Upper lobe of left lung (tissue), 6 donors: ENCODE measurements around the gene RFX1. TPM values are rescaled to one million over a fixed set of nuclear protein-coding genes. Genes with fewer than 3 reads are reported as not detected.

Experiments used
- ATAC-seq, 2 donors: fragments of 200-7000 bp; cut with Tn5 transposase; one replicate each; pipeline ENCODE4 v1.9.1; 2022; ENCODE audit warnings: mild to moderate bottlenecking in 2 of 2, moderate library complexity in 2 of 2; ENCODE audit not compliant: low FRiP score in 2 of 2
- DNase-seq, 2 donors: peaks; one replicate each; pipeline ENCODE4 v3.0.0-alpha.2; 2019 to 2020
- H3K27ac ChIP-seq, 4 donors: fragments of 200-600 bp; sonication (generic); one replicate each; pipeline ENCODE4 v1.5.1; 2016 to 2019
- H3K27me3 ChIP-seq, 4 donors: fragments of 200-600 bp; sonication (generic); one replicate each; pipeline ENCODE4 v1.5.1; 2017 to 2019
- H3K36me3 ChIP-seq, 4 donors: fragments of 200-600 bp; sonication (generic); one replicate each; pipeline ENCODE4 v1.5.1; 2016 to 2019
- H3K4me1 ChIP-seq, 4 donors: fragments of 200-600 bp; sonication (generic); one replicate each; pipeline ENCODE4 v1.5.1; 2018 to 2019
- H3K4me3 ChIP-seq, 4 donors: fragments of 200-600 bp; sonication (generic); one replicate each; pipeline ENCODE4 v1.5.1; 2017 to 2019; ENCODE audit warnings: mild to moderate bottlenecking in 2 of 4, moderate library complexity in 1 of 4
- H3K9me3 ChIP-seq, 4 donors: fragments of 200-600 bp; sonication (generic); one replicate each; pipeline ENCODE4 v1.5.1; 2018 to 2019
- EP300 ChIP-seq, 4 donors: sonication (generic); formaldehyde crosslinking; IDR thresholded peaks; one replicate each; pipeline ENCODE4 v1.5.1; 2017; ENCODE audit warnings: antibody characterized with exemption in 4 of 4, control low read depth in 2 of 4
- POLR2A ChIP-seq, 4 donors: fragments of 450-650 bp; IDR thresholded peaks; one replicate each; pipeline ENCODE4 v1.5.1; 2016 to 2017; ENCODE audit warnings: antibody characterized with exemption in 4 of 4, mild to moderate bottlenecking in 2 of 4
- POLR2AphosphoS5 ChIP-seq, 2 donors: sonication (generic); formaldehyde crosslinking; IDR thresholded peaks; one replicate each; pipeline ENCODE4 v1.5.1; 2017; ENCODE audit warnings: antibody characterized with exemption in 2 of 2
- WGBS, 2 donors: methylation state at CpG; one replicate each; pipeline ENCODE4 v1.1.5; 2017 to 2018; 5-methylcytosine and 5-hydroxymethylcytosine counted together
- total RNA-seq, 6 donors: library from RNA; depleted of rRNA in 4 of 6; stranded (reverse); fragments of >200 nt in 4 of 6; gene quantifications; one replicate each; pipeline versions ENCODE4 v1.1.0 to v1.2.1, GENCODE V29; 2016 to 2021
- TF ChIP-seq, protein P1 (sequence below), 6 experiments: fragments of 450-650 bp in 4 of 6; fragments of 200-600 bp in 2 of 6; sonication (generic) in 2 of 6; IDR thresholded peaks; one replicate each; pipeline ENCODE4 v1.5.1; 2016 to 2019; ENCODE audit warnings: antibody characterized with exemption in 6 of 6
- donor health status: DM: no; HTN: no; CAD: no; lungs with moderate emphysema.
- donor health status: DM: no; HTN: yes; CAD: no; lungs with severe emphysema.

Gene RFX1
- total RNA-seq, 6 donors from 2014 or later, result 6.0 to 22.3 (median 15.5) TPM

DNA sequence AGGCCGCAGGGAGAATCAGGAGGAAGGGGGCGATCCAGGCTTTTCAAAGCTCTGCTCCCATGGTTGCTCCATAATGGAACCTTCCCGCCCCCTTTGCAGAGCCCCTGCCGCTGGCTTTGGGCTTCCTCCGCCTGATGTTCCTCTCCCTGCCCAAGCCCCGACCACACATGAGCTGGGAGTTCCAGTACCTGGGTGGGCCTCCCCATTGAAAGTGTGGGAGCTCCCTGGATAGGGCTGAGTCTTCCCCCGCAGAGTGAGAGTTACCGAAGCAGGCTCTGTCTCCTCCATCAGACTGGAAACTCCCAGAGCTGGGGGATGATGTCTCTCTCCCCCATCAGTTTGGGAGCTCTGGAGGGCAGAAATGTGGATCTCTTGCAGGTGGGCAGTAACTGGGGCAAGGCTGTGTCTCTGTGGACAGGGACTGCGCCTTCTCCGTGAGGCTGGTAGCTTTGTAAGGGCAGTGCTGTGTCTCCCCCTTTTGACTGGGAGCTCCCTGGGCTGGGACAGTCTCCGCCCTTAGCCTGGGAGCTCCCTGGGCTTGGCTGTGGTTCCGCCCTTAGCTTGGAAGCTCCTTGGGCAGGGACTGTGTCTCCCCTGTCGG lies 53.1 kb downstream of the RFX1 start:
- no peak for TF ChIP-seq POLR2AphosphoS5 (IDR thresholded peaks at IDR 0.05)
- TF ChIP-seq, protein P1, sequence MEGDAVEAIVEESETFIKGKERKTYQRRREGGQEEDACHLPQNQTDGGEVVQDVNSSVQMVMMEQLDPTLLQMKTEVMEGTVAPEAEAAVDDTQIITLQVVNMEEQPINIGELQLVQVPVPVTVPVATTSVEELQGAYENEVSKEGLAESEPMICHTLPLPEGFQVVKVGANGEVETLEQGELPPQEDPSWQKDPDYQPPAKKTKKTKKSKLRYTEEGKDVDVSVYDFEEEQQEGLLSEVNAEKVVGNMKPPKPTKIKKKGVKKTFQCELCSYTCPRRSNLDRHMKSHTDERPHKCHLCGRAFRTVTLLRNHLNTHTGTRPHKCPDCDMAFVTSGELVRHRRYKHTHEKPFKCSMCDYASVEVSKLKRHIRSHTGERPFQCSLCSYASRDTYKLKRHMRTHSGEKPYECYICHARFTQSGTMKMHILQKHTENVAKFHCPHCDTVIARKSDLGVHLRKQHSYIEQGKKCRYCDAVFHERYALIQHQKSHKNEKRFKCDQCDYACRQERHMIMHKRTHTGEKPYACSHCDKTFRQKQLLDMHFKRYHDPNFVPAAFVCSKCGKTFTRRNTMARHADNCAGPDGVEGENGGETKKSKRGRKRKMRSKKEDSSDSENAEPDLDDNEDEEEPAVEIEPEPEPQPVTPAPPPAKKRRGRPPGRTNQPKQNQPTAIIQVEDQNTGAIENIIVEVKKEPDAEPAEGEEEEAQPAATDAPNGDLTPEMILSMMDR (IDR thresholded peaks at IDR 0.05), result no peak
- Histone ChIP-seq H3K36me3 (peaks cover 22 to 38% (median 31%) of the 10 kb centered on the region in 4 donors), H3K27me3 (no peaks in the 10 kb centered on the region), H3K27ac (peak overlapping the region; percentile 83 to 94 (median 91)), H3K4me1 (peaks cover 11 to 17% (median 15%) of the 10 kb centered on the region in 4 donors), H3K4me3 (peak overlapping the region; percentile 81 to 87 (median 86)), H3K9me3 (no peaks in the 10 kb centered on the region)
- 0 to 8% methylated on average over 5 to 13 of the region's 13 CpGs for WGBS, 2 donors
- DNase-seq (peak in 1 of 2 donors; percentile 34), ATAC-seq (peak in 1 of 2 donors; percentile 48)

DNA sequence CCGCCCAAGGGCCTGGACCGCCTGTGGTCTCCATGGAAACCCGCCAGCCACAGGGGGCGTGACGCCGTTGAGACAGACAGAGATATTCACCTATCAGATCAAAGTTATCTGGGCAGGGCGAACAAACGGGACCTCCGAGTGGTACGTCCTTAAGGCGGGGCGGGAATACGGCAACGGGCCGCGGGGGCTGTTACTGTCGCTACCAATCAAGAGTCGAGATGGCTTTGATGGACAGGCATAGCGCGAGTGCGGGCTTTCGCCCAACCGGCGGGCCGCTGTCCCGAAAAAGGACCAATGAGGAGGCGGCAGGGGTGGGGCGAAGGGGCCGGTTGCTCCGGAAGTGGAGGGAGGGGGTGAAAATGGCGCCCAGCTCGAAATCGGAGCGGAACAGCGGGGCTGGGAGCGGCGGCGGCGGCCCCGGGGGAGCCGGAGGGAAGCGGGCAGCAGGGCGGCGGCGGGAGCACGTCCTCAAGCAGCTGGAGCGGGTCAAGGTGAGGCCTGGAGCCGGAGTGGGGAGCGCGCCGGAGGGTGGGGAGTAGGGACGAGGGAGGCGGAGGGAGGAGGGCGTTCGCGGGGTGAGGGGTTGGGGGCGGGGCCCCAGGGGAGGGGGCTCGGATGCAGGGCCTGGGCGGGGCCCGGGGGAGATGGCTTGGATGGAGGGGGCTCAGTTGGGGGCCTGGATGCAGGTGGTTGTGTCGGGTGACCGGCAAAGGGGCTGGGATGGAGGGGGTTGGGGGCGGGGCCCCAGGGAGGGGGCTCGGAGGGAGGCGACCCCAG lies 53.8 kb downstream of the RFX1 start, which contains the start of gene DCAF15:
Gene DCAF15 (plus strand): TSS at position 356 of the 777 bp plus-strand sequence. CDS start 4 bp downstream, at position 360.
- Histone ChIP-seq H3K4me3 (peak within 1 kb of the TSS; percentile 81 to 87 (median 86)), H3K4me1 (peaks cover 11 to 17% (median 15%) of the 10 kb centered on the region in 4 donors), H3K27me3 (no peaks in the 10 kb centered on the region), H3K36me3 (peaks cover 20 to 31% (median 28%) of the 10 kb centered on the region in 4 donors), H3K9me3 (no peaks in the 10 kb centered on the region), H3K27ac (peak within 1 kb of the TSS; percentile 83 to 94 (median 91))
- DNase-seq, result peak; percentile 97 to 99
- peak; percentile 99 for ATAC-seq
- WGBS, 2 donors, result 0 to 1% methylated on average over 39 to 50 of the region's 65 CpGs
- peak; percentile 45 to 66 for TF ChIP-seq POLR2AphosphoS5 (IDR thresholded peaks at IDR 0.05)
- TF ChIP-seq, protein P1 (IDR thresholded peaks at IDR 0.05), result peak in 1 of 6 experiments; percentile 31
- no peak for TF ChIP-seq EP300 (IDR thresholded peaks at IDR 0.05)
- peak in 2 of 4 donors; percentile 13 to 70 for TF ChIP-seq POLR2A (IDR thresholded peaks at IDR 0.05)

DNA sequence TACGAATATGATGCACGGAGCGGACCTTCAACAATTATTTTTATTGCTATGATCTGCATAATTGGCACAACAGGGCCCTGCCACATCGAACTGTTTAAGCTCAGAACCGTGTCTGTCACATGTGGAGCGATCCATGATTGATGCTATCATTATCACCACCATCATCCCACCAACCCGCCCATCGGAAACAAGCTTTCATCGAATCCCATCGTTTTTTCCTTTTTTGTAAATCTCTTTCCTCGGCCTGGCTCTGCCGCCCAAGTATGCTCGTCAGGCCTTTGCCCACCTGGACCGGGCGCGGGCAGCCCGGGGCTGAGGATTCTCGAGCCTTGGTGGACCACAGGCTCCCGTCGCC lies 54.3 kb downstream of the RFX1 start:
- peak overlapping the region in 1 of 4 donors; percentile 94 for H3K27ac ChIP-seq
- no peaks in the 10 kb centered on the region for H3K27me3 ChIP-seq
- peak overlapping the region; percentile 35 to 86 (median 84) for H3K4me3 ChIP-seq
- ATAC-seq, result no peak
- no peaks in the 10 kb centered on the region for H3K9me3 ChIP-seq
- H3K36me3 ChIP-seq, result peaks cover 15 to 26% (median 24%) of the 10 kb centered on the region in 4 donors
- DNase-seq, result no peak
- TF ChIP-seq EP300 (IDR thresholded peaks at IDR 0.05) (no peak), POLR2AphosphoS5 (IDR thresholded peaks at IDR 0.05) (no peak), POLR2A (IDR thresholded peaks at IDR 0.05) (no peak)
- TF ChIP-seq, protein P1 (IDR thresholded peaks at IDR 0.05), result no peak
- 11 to 12% methylated on average over 17 to 20 of the region's 20 CpGs for WGBS, 2 donors
- H3K4me1 ChIP-seq, result peaks cover 11 to 17% (median 15%) of the 10 kb centered on the region in 4 donors

DNA sequence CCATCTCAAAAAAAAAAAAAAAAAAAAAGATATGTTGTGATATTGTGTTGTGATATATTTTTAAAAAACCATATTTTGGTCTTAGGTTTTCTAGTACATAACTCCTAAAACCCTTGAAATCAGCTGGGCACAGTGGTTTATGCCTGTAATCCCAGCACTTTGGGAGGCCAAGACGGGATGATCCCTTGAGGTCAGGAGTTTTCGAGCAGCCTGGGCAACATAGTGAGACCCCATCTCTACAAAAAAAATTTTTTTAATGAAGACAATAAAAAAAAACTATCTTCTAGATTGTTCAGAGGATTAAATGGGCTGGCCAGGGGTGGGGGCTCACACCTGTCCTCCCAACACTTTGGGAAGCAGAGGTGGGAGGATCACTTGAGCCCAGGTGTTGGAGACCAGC lies 55.1 kb downstream of the RFX1 start:
- no peak for ATAC-seq
- Histone ChIP-seq H3K4me3 (no peak overlapping the region), H3K36me3 (peaks cover 8 to 18% (median 17%) of the 10 kb centered on the region in 4 donors), H3K4me1 (peaks cover 11 to 17% (median 15%) of the 10 kb centered on the region in 4 donors), H3K9me3 (no peaks in the 10 kb centered on the region), H3K27me3 (no peaks in the 10 kb centered on the region), H3K27ac (no peak overlapping the region)
- TF ChIP-seq EP300 (IDR thresholded peaks at IDR 0.05), result no peak
- TF ChIP-seq, protein P1 (IDR thresholded peaks at IDR 0.05), result no peak
- no peak for TF ChIP-seq POLR2AphosphoS5 (IDR thresholded peaks at IDR 0.05)
- TF ChIP-seq POLR2A (IDR thresholded peaks at IDR 0.05), result no peak
- no peak for DNase-seq
- WGBS, 2 donors, result 91 to 94% methylated on average over 2 of the region's 2 CpGs
